Tibial nerve (tissue), 4 donors: ENCODE measurements around the gene STRIT1.
"Not testable (repeated sequence)": the region's sequence is repeated elsewhere in the genome, so short reads cannot be mapped to it uniquely, and the experiment has no call there.

Experiments used
- EP300 ChIP-seq, 2 donors: sonication (generic); formaldehyde crosslinking; IDR thresholded peaks; one replicate each; pipeline ENCODE4 v1.6.1; 2017; ENCODE audit warnings: antibody characterized with exemption in 2 of 2, mild to moderate bottlenecking in 1 of 2
- POLR2A ChIP-seq, 2 donors: fragments of 450-650 bp; IDR thresholded peaks; one replicate each; pipeline ENCODE4 v1.6.1; 2017; ENCODE audit warnings: antibody characterized with exemption in 2 of 2, mild to moderate bottlenecking in 2 of 2, moderate library complexity in 2 of 2
- TF ChIP-seq, protein P1 (sequence below), 5 experiments: fragments of 200-600 bp in 3 of 5; fragments of 450-650 bp in 2 of 5; sonication (generic) in 3 of 5; IDR thresholded peaks; one replicate each; pipeline ENCODE4 v1.5.1; 2016 to 2019; ENCODE audit warnings: antibody characterized with exemption in 5 of 5, mild to moderate bottlenecking in 3 of 5, moderate library complexity in 2 of 5

DNA sequence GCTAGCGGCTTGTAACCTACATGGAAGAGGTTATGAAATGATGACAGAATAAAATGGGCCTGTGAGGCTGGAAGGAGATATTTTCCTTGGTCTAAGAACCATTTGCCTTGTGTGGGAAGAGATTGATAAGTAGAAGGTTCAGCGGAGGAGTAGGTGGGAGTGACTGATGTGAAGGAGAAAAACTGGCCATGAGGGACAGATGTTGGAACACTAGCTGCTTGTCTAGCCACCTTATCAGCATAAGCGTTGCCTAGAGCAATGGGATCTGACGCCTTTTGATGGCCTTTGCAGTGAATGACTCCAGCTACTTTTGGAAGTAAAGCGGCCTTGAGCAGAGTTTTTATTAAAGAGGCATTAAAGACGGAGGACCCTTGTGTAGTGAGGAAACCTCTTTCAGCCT, 17.4 kb downstream of the STRIT1 start:
- TF ChIP-seq, protein P1, sequence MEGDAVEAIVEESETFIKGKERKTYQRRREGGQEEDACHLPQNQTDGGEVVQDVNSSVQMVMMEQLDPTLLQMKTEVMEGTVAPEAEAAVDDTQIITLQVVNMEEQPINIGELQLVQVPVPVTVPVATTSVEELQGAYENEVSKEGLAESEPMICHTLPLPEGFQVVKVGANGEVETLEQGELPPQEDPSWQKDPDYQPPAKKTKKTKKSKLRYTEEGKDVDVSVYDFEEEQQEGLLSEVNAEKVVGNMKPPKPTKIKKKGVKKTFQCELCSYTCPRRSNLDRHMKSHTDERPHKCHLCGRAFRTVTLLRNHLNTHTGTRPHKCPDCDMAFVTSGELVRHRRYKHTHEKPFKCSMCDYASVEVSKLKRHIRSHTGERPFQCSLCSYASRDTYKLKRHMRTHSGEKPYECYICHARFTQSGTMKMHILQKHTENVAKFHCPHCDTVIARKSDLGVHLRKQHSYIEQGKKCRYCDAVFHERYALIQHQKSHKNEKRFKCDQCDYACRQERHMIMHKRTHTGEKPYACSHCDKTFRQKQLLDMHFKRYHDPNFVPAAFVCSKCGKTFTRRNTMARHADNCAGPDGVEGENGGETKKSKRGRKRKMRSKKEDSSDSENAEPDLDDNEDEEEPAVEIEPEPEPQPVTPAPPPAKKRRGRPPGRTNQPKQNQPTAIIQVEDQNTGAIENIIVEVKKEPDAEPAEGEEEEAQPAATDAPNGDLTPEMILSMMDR (IDR thresholded peaks at IDR 0.05), result not testable (repeated sequence)
- not testable (repeated sequence) for TF ChIP-seq EP300, POLR2A (IDR thresholded peaks at IDR 0.05)
